Measurements from ENCODE around the gene PSEN2.

The PSEN2 gene

GRCh38 chr1:226886122-226886901, 15.9 kb downstream of the PSEN2 start:
- H4K20me1 ChIP-seq (ENCODE audit: insufficient read depth, low read length) = no peaks in the 10 kb centered on the region
- TF ChIP-seq EZH2phosphoT487 (IDR thresholded peaks at IDR 0.05; ENCODE audit: low read depth) (no peak), CTCF (IDR thresholded peaks at IDR 0.05; ENCODE audit: low read depth, low read length) (no peak)
- no peak overlapping the region for H3K4me2 ChIP-seq (ENCODE audit: low read length)
- H3K4me1 ChIP-seq (ENCODE audit: low read length) = peaks cover 29% of the 10 kb centered on the region
- no peak overlapping the region for H3K27ac ChIP-seq (ENCODE audit: low read length)
- no peaks in the 10 kb centered on the region for H3K36me3 ChIP-seq (replicated peaks; ENCODE audit: low read depth, low read length)
- no peaks in the 10 kb centered on the region for H3K27me3 ChIP-seq (ENCODE audit: low read depth, low read length)
- H3K9ac ChIP-seq (ENCODE audit: low read length) = no peak overlapping the region
- no peaks in the 10 kb centered on the region for H3K9me3 ChIP-seq (ENCODE audit: insufficient read depth, low read length)
- H2AFZ ChIP-seq (ENCODE audit: low read depth, low read length) = no peak overlapping the region
- no peak overlapping the region for H3K4me3 ChIP-seq (ENCODE audit: low read length)
- H3K79me2 ChIP-seq (ENCODE audit: low read length) = no peaks in the 10 kb centered on the region

- Histone ChIP-seq H3K9me3 (ENCODE audit: insufficient read depth, low read length) (no peaks in the 10 kb centered on the region), H3K4me3 (ENCODE audit: low read length) (no peak overlapping the region), H3K27ac (ENCODE audit: low read length) (no peak overlapping the region), H2AFZ (ENCODE audit: low read depth, low read length) (no peak overlapping the region), H3K27me3 (ENCODE audit: low read depth, low read length) (no peaks in the 10 kb centered on the region), H3K9ac (ENCODE audit: low read length) (no peak overlapping the region), H3K4me1 (ENCODE audit: low read length) (peaks cover 27% of the 10 kb centered on the region), H3K36me3 (replicated peaks; ENCODE audit: low read depth, low read length) (no peaks in the 10 kb centered on the region), H3K79me2 (ENCODE audit: low read length) (no peaks in the 10 kb centered on the region), H4K20me1 (ENCODE audit: insufficient read depth, low read length) (no peaks in the 10 kb centered on the region), H3K4me2 (ENCODE audit: low read length) (no peak overlapping the region)
- TF ChIP-seq EZH2phosphoT487 (IDR thresholded peaks at IDR 0.05; ENCODE audit: low read depth) = no peak
- TF ChIP-seq CTCF (IDR thresholded peaks at IDR 0.05; ENCODE audit: low read depth, low read length) = no peak
Measured at GRCh38 chr1:226887006-226887405, 16.6 kb downstream of the PSEN2 start.

- Histone ChIP-seq H3K4me1 (ENCODE audit: low read length) (peaks cover 17% of the 10 kb centered on the region), H4K20me1 (ENCODE audit: insufficient read depth, low read length) (no peaks in the 10 kb centered on the region), H3K79me2 (ENCODE audit: low read length) (no peaks in the 10 kb centered on the region), H3K27ac (ENCODE audit: low read length) (no peak overlapping the region), H3K36me3 (replicated peaks; ENCODE audit: low read depth, low read length) (no peaks in the 10 kb centered on the region), H3K27me3 (ENCODE audit: low read depth, low read length) (no peaks in the 10 kb centered on the region), H3K9me3 (ENCODE audit: insufficient read depth, low read length) (no peaks in the 10 kb centered on the region), H2AFZ (ENCODE audit: low read depth, low read length) (no peak overlapping the region), H3K4me3 (ENCODE audit: low read length) (no peak overlapping the region), H3K4me2 (ENCODE audit: low read length) (no peak overlapping the region), H3K9ac (ENCODE audit: low read length) (no peak overlapping the region)
- TF ChIP-seq CTCF (IDR thresholded peaks at IDR 0.05; ENCODE audit: low read depth, low read length) (no peak), EZH2phosphoT487 (IDR thresholded peaks at IDR 0.05; ENCODE audit: low read depth) (no peak)
Measured at GRCh38 chr1:226888021-226888420, 17.6 kb downstream of the PSEN2 start.

- no peak overlapping the region for H3K9ac ChIP-seq (ENCODE audit: low read length)
- no peaks in the 10 kb centered on the region for H4K20me1 ChIP-seq (ENCODE audit: insufficient read depth, low read length)
- no peak overlapping the region for H3K4me3 ChIP-seq (ENCODE audit: low read length)
- H3K27ac ChIP-seq (ENCODE audit: low read length) = no peak overlapping the region
- H3K9me3 ChIP-seq (ENCODE audit: insufficient read depth, low read length) = no peaks in the 10 kb centered on the region
- H3K4me2 ChIP-seq (ENCODE audit: low read length) = no peak overlapping the region
- no peak overlapping the region for H2AFZ ChIP-seq (ENCODE audit: low read depth, low read length)
- TF ChIP-seq EZH2phosphoT487 (IDR thresholded peaks at IDR 0.05; ENCODE audit: low read depth) (no peak), CTCF (IDR thresholded peaks at IDR 0.05; ENCODE audit: low read depth, low read length) (no peak)
- H3K79me2 ChIP-seq (ENCODE audit: low read length) = no peaks in the 10 kb centered on the region
- peaks cover 10% of the 10 kb centered on the region; the same call in 1 of the 2 replicates for H3K4me1 ChIP-seq (ENCODE audit: low read length)
- H3K36me3 ChIP-seq (replicated peaks; ENCODE audit: low read depth, low read length) = no peaks in the 10 kb centered on the region
- no peaks in the 10 kb centered on the region for H3K27me3 ChIP-seq (ENCODE audit: low read depth, low read length)
Measured at GRCh38 chr1:226888816-226889215, 18.4 kb downstream of the PSEN2 start.
